GM19099 (cell line): ENCODE results near the gene COX19.

ENCODE experiments used
- POLR2A ChIP-seq: IDR thresholded peaks from 3 replicates; pipeline ENCODE4 v1.6.1; 2011; ENCODE audit warnings: low read depth; ENCODE audit not compliant: insufficient read length; ENCODE audit errors: extremely low read depth

COX19 gene

GRCh38 chr7:934469-935163 lies 40.7 kb downstream of the COX19 start:
- no peak for TF ChIP-seq POLR2A

GRCh38 chr7:932651-932975 lies 42.7 kb downstream of the COX19 start:
- TF ChIP-seq POLR2A: no peak

- TF ChIP-seq POLR2A: no peak
Observed at GRCh38 chr7:931871-932650, 43.3 kb downstream of the COX19 start.

GRCh38 chr7:930975-931758 lies 44.2 kb downstream of the COX19 start:
- no peak for TF ChIP-seq POLR2A

- TF ChIP-seq POLR2A: no peak
Observed at GRCh38 chr7:929311-929711, 46.0 kb downstream of the COX19 start.

- no peak for TF ChIP-seq POLR2A
Observed at GRCh38 chr7:927031-927671, 48.2 kb downstream of the COX19 start.

- no peak for TF ChIP-seq POLR2A
Observed at GRCh38 chr7:926061-927030, 49.0 kb downstream of the COX19 start.

GRCh38 chr7:925601-926000 lies 49.7 kb downstream of the COX19 start:
- no peak for TF ChIP-seq POLR2A

- TF ChIP-seq POLR2A: peak; percentile 47
Observed at GRCh38 chr7:924541-925231, 50.7 kb downstream of the COX19 start.

- peak; percentile 84 for TF ChIP-seq POLR2A
Observed at GRCh38 chr7:923108-924041, 52.0 kb downstream of the COX19 start.

- TF ChIP-seq POLR2A: no peak
Observed at GRCh38 chr7:922334-923107, 52.8 kb downstream of the COX19 start.

GRCh38 chr7:921581-922333 lies 53.6 kb downstream of the COX19 start:
- TF ChIP-seq POLR2A: no peak

- TF ChIP-seq POLR2A: no peak
Observed at GRCh38 chr7:921071-921461, 54.3 kb downstream of the COX19 start.
